NCI-H345 (cell line): ENCODE data around the gene KRTAP4-2.
A peak's percentile ranks its signal among the peaks of the same experiment; 100 is the strongest.
"Not testable (repeated sequence)": the region's sequence is repeated elsewhere in the genome, so short reads cannot be mapped to it uniquely, and the experiment has no call there.

Experiments used
- DNase-seq: peaks from one replicate; lab custom pipeline; 2025; lab: John Stamatoyannopoulos, UW

KRTAP4-2 gene

GRCh38 chr17:41177727-41178271 is at the start of gene KRTAP4-2:
Gene KRTAP4-2 (minus strand): TSS chr17:41178221. CDS start chr17:41178164, 57 bp downstream.
- DNase-seq: no peak

- not testable (repeated sequence) for DNase-seq
These were observed 48.6 kb upstream of the KRTAP4-2 start, which contains the start of gene KRTAP9-2 for GRCh38 chr17:41226598-41227095. Gene KRTAP9-2 (plus strand): TSS chr17:41226648. CDS start chr17:41226655, 7 bp downstream.

- DNase-seq: no peak
These were observed 48.0 kb upstream of the KRTAP4-2 start for GRCh38 chr17:41226051-41226450.

- no peak for DNase-seq
These were observed 45.8 kb upstream of the KRTAP4-2 start for GRCh38 chr17:41223821-41224220.

GRCh38 chr17:41215681-41216080 is 37.7 kb upstream of the KRTAP4-2 start:
- no peak for DNase-seq

- DNase-seq: peak; percentile 76
These were observed 34.6 kb upstream of the KRTAP4-2 start for GRCh38 chr17:41212524-41213169.

- peak; percentile 71 for DNase-seq
These were observed 33.9 kb upstream of the KRTAP4-2 start for GRCh38 chr17:41211845-41212466.

- DNase-seq: no peak
These were observed 21.5 kb upstream of the KRTAP4-2 start for GRCh38 chr17:41199421-41200078.

- DNase-seq: no peak
These were observed 18.0 kb upstream of the KRTAP4-2 start for GRCh38 chr17:41196068-41196467.

- DNase-seq: no peak
These were observed 12.3 kb upstream of the KRTAP4-2 start for GRCh38 chr17:41190328-41190727.

- DNase-seq: not testable (repeated sequence)
These were observed 11.9 kb upstream of the KRTAP4-2 start, which contains the start of gene KRTAP9-1 for GRCh38 chr17:41189837-41190318. Gene KRTAP9-1 (plus strand): TSS chr17:41189887. CDS start chr17:41189887, 0 bp downstream.

GRCh38 chr17:41186872-41187271 is 8.9 kb upstream of the KRTAP4-2 start:
- DNase-seq: no peak

- DNase-seq: no peak
These were observed 7.0 kb upstream of the KRTAP4-2 start for GRCh38 chr17:41185001-41185400.

GRCh38 chr17:41184480-41184961 is 6.5 kb upstream of the KRTAP4-2 start, which contains the start of gene KRTAP4-1:
Gene KRTAP4-1 (minus strand): TSS chr17:41184911. CDS start chr17:41184854, 57 bp downstream.
- no peak for DNase-seq

GRCh38 chr17:41178843-41179616 is 1.0 kb upstream of the KRTAP4-2 start:
- no peak for DNase-seq

GRCh38 chr17:41178341-41178740 is 320 bp upstream of the KRTAP4-2 start:
- no peak for DNase-seq

- no peak for DNase-seq
These were observed 1.2 kb downstream of the KRTAP4-2 start for GRCh38 chr17:41176744-41177387.

GRCh38 chr17:41171886-41172285 is 6.1 kb downstream of the KRTAP4-2 start:
- no peak for DNase-seq

GRCh38 chr17:41168121-41168520 is 9.9 kb downstream of the KRTAP4-2 start, which contains the start of gene KRTAP4-3:
Gene KRTAP4-3 (minus strand): TSS chr17:41168221. CDS start chr17:41168172, 49 bp downstream.
- no peak for DNase-seq

GRCh38 chr17:41167561-41167960 is 10.5 kb downstream of the KRTAP4-2 start:
- DNase-seq: no peak

GRCh38 chr17:41163828-41164227 is 14.2 kb downstream of the KRTAP4-2 start:
- DNase-seq: no peak
